Pons (tissue), 1 donor: ENCODE measurements around the gene CUL7.
"Not testable (repeated sequence)": the region's sequence is repeated elsewhere in the genome, so short reads cannot be mapped to it uniquely, and the experiment has no call there.

Source experiments
- DNase-seq: peaks from one replicate; pipeline ENCODE4 v3.0.0-alpha.2; 2016; ENCODE audit warnings: low spot score

The CUL7 gene

GRCh38 chr6:43045371-43045930, 8.2 kb downstream of the CUL7 start:
- DNase-seq: no peak

GRCh38 chr6:43043310-43043709, 10.3 kb downstream of the CUL7 start:
- DNase-seq: no peak

DNA sequence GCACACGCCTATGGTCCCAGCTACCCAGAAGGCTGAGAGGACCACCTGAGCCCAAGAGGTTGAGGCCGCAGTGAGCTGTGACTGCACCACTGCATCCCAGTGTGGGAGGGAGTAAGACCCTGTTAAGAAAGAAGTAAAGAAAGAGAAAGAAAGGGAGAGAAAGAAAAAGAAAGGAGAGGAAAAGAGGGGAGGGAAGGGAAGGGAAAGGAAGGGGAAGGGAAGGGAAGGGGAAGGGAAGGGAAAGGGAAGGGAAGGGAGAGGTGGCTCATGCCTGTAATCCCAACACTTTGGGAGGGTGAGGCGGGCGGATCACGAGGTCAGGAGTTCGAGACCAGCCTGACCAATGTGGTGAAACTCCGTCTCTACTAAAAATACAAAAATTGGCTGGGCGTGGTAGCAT, 12.2 kb downstream of the CUL7 start:
- not testable (repeated sequence) for DNase-seq

GRCh38 chr6:43040542-43041257, 13.0 kb downstream of the CUL7 start:
- no peak for DNase-seq

GRCh38 chr6:43038727-43039126, 14.9 kb downstream of the CUL7 start:
- DNase-seq: no peak

DNA sequence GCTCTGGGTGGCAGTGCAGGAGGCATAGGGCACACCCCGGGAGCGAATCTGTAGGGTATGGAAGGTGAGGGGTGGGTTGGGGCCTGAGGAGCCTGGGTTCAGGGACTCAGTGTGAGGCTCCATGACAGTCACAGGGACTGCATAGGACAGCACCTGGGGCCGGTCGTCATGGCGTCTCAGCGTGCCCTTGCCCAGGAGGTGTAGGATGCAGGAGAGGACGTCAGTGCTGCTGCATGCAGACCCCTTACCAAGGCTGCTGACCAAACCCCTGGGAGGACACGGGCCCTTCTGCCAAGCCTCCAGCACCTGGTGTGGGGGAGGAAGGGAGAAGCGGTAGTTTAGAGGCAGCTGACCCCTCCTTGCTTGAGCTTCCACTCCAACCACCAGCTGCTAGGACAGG, 15.9 kb downstream of the CUL7 start:
- no peak for DNase-seq

DNA sequence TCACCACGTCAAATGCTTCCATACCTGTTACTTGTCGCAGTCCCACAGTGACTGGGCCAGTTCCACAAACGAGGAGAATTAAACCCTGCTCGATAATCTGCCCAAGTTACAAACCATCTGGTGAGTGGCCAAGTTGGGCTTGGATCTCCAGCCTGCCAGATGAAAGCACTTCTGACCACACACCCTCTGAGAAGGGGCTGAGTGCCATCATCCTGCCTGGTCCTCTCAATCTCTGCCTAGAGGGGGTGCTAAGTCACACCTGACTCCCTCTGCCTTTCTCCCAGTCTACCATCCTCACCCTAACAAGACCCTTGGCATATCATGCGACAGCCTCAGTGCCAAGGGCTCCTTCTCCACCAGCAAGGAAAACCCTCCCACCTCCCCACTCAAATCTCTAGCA, 16.5 kb downstream of the CUL7 start:
- no peak for DNase-seq

DNA sequence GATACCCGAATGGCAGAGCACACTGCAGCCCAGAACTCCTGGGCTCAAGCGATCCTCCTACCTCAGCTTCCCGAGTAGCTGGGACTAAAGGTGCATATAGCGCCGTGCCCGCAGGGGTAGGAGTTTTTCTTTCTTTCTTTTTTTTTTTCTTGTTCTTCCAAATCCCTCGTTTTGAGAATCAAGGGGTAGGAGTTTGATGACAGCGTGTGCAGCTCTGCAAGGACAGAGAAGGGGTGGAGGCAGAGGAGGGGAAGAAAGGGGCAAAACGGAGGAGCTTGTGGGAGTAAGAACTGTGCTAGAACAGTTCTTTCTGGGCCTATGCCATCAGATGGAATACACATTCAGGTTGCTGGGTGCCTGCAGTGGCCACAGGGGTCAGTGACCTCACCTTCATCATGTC, 16.9 kb downstream of the CUL7 start:
- no peak for DNase-seq

DNA sequence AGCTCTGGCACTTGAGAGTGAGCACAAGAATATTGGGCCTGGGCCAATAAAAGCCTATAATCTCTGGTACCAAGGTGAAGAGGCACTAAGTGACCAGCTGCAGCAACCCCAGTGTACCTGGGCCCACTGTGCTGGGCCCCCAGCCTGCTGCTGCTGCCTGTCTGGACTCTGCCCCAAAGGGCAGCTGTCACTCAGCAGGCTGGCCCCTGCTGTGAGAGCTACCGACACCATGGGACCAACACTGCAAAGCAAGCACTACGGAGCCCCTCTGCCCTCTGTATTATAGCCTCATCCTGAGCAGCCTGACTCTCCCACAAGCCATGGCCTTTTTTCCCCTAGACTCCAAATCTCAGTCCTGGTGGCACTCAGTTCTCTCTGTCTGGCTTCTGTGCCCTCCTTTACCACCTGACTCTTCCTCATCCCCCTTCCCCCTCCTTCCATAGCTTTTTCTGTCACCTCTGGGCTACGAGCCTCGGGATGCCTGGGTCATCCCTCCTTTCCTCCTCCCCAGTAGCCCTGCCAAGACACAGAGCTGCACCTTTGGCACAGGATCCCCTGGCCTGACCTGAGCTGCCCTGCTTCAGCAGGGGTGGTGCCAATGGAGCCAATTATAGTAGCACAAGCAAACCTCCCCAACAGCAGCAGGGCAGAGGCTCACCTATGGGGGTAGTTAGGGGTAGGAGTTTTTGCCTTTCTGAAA, 18.0 kb downstream of the CUL7 start:
- no peak for DNase-seq

DNA sequence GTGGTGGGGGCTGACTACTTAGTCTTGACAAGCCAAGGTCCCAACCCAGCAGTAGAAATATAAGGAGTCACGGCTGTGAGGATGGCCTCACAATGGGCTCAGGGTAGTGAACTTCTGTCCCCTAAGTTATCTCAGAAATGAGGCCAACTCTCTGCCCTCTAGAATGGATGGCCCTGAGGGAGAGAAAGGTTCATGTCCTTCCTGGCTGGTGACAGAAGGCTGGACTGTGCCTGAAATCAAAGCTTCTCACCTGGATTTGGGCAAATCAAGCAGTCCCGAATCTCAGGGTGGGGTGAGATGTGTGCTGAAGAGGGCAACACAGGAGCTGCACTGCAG, 19.5 kb downstream of the CUL7 start:
- DNase-seq: no peak

- DNase-seq: no peak
These were observed 20.0 kb downstream of the CUL7 start for GRCh38 chr6:43033496-43034189.

- no peak for DNase-seq
These were observed 21.3 kb downstream of the CUL7 start for GRCh38 chr6:43032326-43032725.

DNA sequence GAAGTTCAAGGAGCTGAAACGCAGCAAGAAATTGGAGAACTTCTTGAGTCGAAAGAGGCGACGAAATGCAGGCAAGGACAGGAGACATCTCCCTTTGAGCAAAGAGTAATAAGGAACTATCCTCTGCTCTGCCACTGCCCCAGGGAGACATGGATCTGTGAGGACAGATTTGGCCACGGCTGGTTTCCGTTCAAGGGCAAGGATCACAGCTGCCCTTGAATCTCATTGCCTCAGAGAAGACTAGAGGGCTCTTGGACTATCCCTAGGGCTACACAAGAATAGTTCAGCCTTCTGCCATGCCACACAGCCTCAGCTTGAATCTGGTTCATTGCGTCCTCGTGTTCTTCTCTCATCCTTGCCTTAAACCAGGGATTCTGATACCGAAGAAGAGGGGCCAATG, 24.5 kb downstream of the CUL7 start:
- DNase-seq: no peak

GRCh38 chr6:43026365-43026764, 27.3 kb downstream of the CUL7 start:
- no peak for DNase-seq

DNA sequence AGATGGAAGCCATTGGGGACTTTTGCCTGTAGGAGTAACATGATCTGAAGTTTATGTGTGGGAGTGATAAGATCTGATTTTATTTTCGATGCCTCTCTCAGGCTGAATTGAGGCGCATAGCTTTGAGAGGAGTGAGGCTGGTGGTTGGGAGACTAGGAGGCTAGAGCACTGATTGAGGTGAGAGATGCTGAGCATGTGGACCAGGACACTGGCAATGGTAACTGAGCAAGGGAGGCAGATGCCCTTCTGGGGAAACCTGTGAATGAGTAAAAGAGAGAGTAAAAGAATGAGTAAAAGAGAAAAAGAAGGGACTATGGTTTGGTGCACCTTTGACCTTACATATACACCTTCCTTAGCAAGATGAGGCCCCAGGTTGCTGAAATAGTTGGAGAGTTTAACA, 29.2 kb downstream of the CUL7 start:
- no peak for DNase-seq

DNA sequence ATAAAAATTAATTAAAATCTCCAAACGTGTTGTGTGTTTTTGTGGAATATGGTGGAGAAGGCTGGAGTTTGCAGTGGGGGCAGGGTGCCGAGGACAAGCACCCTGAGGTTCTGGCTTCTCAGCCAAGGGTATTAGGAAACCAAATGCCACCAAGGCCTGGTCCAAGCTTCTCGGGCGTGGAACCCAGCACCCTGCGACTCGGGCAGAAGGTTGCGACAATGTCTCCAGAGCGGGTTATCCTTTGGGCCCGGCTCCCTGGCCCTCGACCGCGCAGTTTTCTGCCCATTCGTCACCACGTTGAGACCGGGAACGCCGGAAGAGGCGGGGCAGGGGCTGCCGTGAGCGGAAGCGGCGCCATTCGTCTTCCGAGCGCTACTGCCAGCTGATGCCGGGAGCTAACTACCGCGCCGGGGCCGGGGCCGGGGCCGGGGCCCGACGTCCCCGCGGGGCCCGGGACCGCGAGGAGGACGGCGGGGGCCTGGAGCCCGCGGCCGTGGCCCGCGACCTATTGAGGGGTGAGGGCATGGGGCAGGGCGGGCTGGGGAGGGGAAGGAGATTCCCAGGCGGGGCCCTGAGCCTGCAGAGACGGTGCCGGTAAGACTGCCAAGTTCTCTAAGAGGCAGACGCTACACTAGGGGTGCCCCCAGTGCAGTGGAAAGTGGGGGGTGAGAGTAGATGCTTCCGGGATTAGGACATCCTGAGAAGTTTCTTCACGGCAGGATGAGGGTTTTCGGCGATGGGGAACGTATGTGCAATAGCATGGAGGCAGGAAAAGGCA, 32.2 kb downstream of the CUL7 start, which contains the start of gene RRP36:
Gene RRP36 (plus strand): TSS at position 354 of the 778 bp plus-strand sequence. CDS start 32 bp downstream, at position 386.
- peak; percentile 56 for DNase-seq

DNA sequence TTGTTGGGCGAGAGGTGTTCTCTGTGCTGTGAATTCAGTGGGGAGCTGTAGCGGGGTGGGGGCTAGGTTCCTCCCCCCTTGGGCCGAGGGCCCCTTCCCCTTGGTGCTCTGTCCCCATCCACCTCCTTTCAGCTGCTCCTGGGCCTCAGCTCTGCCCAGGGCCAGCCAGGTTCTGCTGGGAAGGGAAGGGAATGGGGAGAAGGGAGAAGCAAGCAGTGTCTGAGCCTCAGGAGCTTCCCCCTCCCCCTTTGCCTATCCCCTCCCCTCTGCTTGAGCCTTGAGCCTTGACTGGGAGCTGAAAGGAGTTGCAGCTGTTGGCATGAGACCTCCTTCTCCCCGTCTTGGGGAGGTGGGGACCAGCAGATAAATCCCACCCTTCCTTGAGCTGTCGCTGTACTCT, 32.8 kb downstream of the CUL7 start:
- no peak for DNase-seq

GRCh38 chr6:43020052-43020705, 33.5 kb downstream of the CUL7 start:
- no peak for DNase-seq

DNA sequence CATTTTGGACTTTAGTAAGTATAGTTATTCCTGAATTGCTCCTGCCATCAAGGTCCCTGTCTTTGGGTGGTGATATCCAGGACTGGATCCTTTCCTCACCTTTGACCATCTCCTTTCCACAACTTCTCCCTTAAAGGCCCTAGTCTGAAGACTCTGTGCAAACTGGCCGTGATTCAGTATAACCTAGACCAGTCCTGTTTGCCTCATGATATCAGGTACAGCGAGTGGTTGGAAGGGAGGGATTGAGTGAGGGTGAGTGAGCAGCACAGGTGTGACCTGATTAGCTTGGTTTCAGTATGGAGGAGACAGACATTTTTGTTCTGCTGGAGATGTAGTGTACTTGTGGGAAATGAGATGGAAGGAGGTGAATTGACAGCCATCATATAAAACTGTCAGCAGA, 34.5 kb downstream of the CUL7 start:
- no peak for DNase-seq

DNA sequence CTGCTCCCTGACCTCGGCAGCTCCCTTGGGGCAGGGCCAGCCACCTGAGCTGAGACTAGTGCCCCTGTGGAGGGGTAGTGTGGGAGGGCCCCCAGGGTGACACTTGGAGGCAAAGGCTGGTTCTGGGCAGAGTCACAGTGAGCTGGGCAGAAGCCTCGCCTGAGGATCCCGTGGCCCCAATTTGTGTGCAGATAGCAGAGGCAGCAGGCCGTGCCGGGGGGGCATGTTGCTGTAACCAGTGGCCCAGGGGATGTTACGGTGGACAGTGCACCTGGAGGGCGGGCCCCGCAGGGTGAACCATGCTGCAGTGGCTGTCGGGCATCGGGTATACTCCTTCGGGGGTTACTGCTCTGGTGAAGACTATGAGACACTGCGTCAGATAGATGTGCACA, 36.7 kb downstream of the CUL7 start:
- DNase-seq: no peak

GRCh38 chr6:43016176-43016942, 37.3 kb downstream of the CUL7 start:
- DNase-seq: no peak
